HPDE6-E6E7 (cell line): ENCODE measurements around the gene CMTM2.
"Not testable (repeated sequence)": the region's sequence is repeated elsewhere in the genome, so short reads cannot be mapped to it uniquely, and the experiment has no call there.

Source experiments
- DNase-seq: peaks from one replicate; pipeline ENCODE4 v3.0.0; 2011; ENCODE audit warnings: missing footprints; ENCODE audit errors: extremely low spot score

CMTM2 gene

GRCh38 chr16:66581246-66581952, 2.1 kb downstream of the CMTM2 start:
- no peak for DNase-seq

GRCh38 chr16:66585481-66586239, 6.4 kb downstream of the CMTM2 start:
- DNase-seq = no peak

- DNase-seq = no peak
These were observed 8.8 kb downstream of the CMTM2 start for GRCh38 chr16:66587881-66588600.

- no peak for DNase-seq
These were observed 9.9 kb downstream of the CMTM2 start for GRCh38 chr16:66588981-66589713.

- no peak for DNase-seq
These were observed 11.1 kb downstream of the CMTM2 start for GRCh38 chr16:66590322-66590721.

- DNase-seq = no peak
These were observed 11.8 kb downstream of the CMTM2 start for GRCh38 chr16:66591018-66591417.

- DNase-seq = no peak
These were observed 13.0 kb downstream of the CMTM2 start for GRCh38 chr16:66592241-66592640.

GRCh38 chr16:66592814-66593213, 13.6 kb downstream of the CMTM2 start:
- no peak for DNase-seq

GRCh38 chr16:66594739-66595138, 15.5 kb downstream of the CMTM2 start:
- DNase-seq = no peak

- not testable (repeated sequence) for DNase-seq
These were observed 17.3 kb downstream of the CMTM2 start for GRCh38 chr16:66596559-66596958.

- DNase-seq = no peak
These were observed 18.0 kb downstream of the CMTM2 start for GRCh38 chr16:66596986-66597848.

- no peak for DNase-seq
These were observed 18.8 kb downstream of the CMTM2 start for GRCh38 chr16:66598111-66598510.

- DNase-seq = no peak
These were observed 20.5 kb downstream of the CMTM2 start for GRCh38 chr16:66599726-66600125.

- no peak for DNase-seq
These were observed 21.2 kb downstream of the CMTM2 start for GRCh38 chr16:66600477-66600876.

GRCh38 chr16:66601471-66601870, 22.2 kb downstream of the CMTM2 start:
- no peak for DNase-seq

GRCh38 chr16:66603537-66604375, 24.5 kb downstream of the CMTM2 start:
- DNase-seq = no peak

- no peak for DNase-seq
These were observed 25.3 kb downstream of the CMTM2 start, which contains the start of gene CMTM3 for GRCh38 chr16:66604376-66605176. Gene CMTM3, plus strand, starts transcription at chr16:66604704. Its CDS starts 102 bp downstream, at chr16:66604806.

- DNase-seq = no peak
These were observed 26.1 kb downstream of the CMTM2 start for GRCh38 chr16:66605177-66605978.
